Liver (tissue), 9 donors: ENCODE data around the gene AMOTL1. TPM values are rescaled to one million over a fixed set of nuclear protein-coding genes. Genes with fewer than 3 reads are reported as not detected.
A peak's percentile ranks its signal among the peaks of the same experiment; 100 is the strongest.

Experiments used
- DNase-seq: peaks from one replicate; pipeline ENCODE4 v3.0.0-alpha.2; 2017; ENCODE audit warnings: low spot score
- H3K27ac ChIP-seq, 2 donors: one replicate each; pipeline ENCODE4 v1.7.0; 2013; ENCODE audit warnings: inconsistent platforms in 2 of 2, low read length in 2 of 2, control low read depth in 1 of 2, low read depth in 1 of 2, mild to moderate bottlenecking in 1 of 2
- H3K27me3 ChIP-seq, 4 donors: one replicate each; pipeline versions ENCODE4 v1.6.1 to v1.7.0; 2013; ENCODE audit warnings: low read length in 3 of 4, inconsistent platforms in 1 of 4, mild to moderate bottlenecking in 1 of 4, moderate library complexity in 1 of 4; ENCODE audit not compliant: control insufficient read depth in 4 of 4, insufficient read depth in 4 of 4
- H3K36me3 ChIP-seq, 4 donors: one replicate each; pipeline versions ENCODE4 v1.6.1 to v1.7.0; 2013; ENCODE audit warnings: low read length in 3 of 4, mild to moderate bottlenecking in 3 of 4, low read depth in 1 of 4, moderate library complexity in 1 of 4; ENCODE audit not compliant: control insufficient read depth in 4 of 4, insufficient read depth in 3 of 4
- H3K4me1 ChIP-seq, 4 donors: one replicate each; pipeline versions ENCODE4 v1.6.1 to v1.7.0; 2013; ENCODE audit warnings: low read length in 3 of 4, mild to moderate bottlenecking in 3 of 4, moderate library complexity in 1 of 4; ENCODE audit not compliant: control insufficient read depth in 4 of 4, insufficient read depth in 4 of 4
- H3K4me3 ChIP-seq, 3 donors: one replicate each; pipeline versions ENCODE4 v1.6.1 to v1.7.0; 2013; ENCODE audit warnings: low read length in 3 of 3, control low read depth in 1 of 3, low read depth in 1 of 3, mild to moderate bottlenecking in 1 of 3
- H3K9ac ChIP-seq, 2 donors: one replicate each; pipeline ENCODE4 v1.7.0; 2013; ENCODE audit warnings: low read length in 2 of 2, mild to moderate bottlenecking in 2 of 2, moderate library complexity in 2 of 2, control low read depth in 1 of 2, low read depth in 1 of 2
- H3K9me3 ChIP-seq, 4 donors: one replicate each; pipeline versions ENCODE4 v1.6.1 to v1.7.0; 2013; ENCODE audit warnings: low read length in 3 of 4; ENCODE audit not compliant: control insufficient read depth in 4 of 4
- EGR1 ChIP-seq, 2 donors: IDR thresholded peaks; 2 replicates each; pipeline ENCODE4 v1.6.1; 2016 to 2018; ENCODE audit warnings: antibody characterized with exemption in 2 of 2, low read depth in 2 of 2
- FOXA1 ChIP-seq: IDR thresholded peaks from 2 replicates; pipeline ENCODE4 v1.6.1; 2016; ENCODE audit warnings: antibody characterized with exemption
- FOXA2 ChIP-seq: IDR thresholded peaks from 2 replicates; pipeline ENCODE4 v1.6.1; 2016; ENCODE audit warnings: antibody characterized with exemption
- GABPA ChIP-seq, 2 donors: IDR thresholded peaks in 1 of 2; conservative IDR thresholded peaks in 1 of 2; 2 replicates each; pipeline ENCODE4 v1.6.1; 2016; ENCODE audit warnings: antibody characterized with exemption in 2 of 2, mild to moderate bottlenecking in 1 of 2, moderate library complexity in 1 of 2
- HNF4A ChIP-seq, 2 donors: conservative IDR thresholded peaks; 2 replicates each; pipeline ENCODE4 v1.6.1; 2016; ENCODE audit warnings: antibody characterized with exemption in 2 of 2, mild to moderate bottlenecking in 2 of 2
- JUND ChIP-seq, 2 donors: IDR thresholded peaks; 2 replicates each; pipeline ENCODE4 v1.6.1; 2016; ENCODE audit warnings: antibody characterized with exemption in 2 of 2
- NR2F2 ChIP-seq: IDR thresholded peaks from 2 replicates; pipeline ENCODE4 v1.6.1; 2016; ENCODE audit warnings: antibody characterized with exemption
- RAD21 ChIP-seq, 2 donors: IDR thresholded peaks; 2 replicates each; pipeline ENCODE4 v1.6.1; 2016; ENCODE audit warnings: antibody characterized with exemption in 2 of 2, mild to moderate bottlenecking in 2 of 2
- RXRA ChIP-seq, 2 donors: IDR thresholded peaks; 2 replicates each; pipeline ENCODE4 v1.6.1; 2017 to 2018; ENCODE audit warnings: antibody characterized with exemption in 2 of 2, mild to moderate bottlenecking in 1 of 2
- SP1 ChIP-seq: IDR thresholded peaks from 2 replicates; pipeline ENCODE4 v1.6.1; 2018; ENCODE audit warnings: antibody characterized with exemption, mild to moderate bottlenecking
- TAF1 ChIP-seq: conservative IDR thresholded peaks from 2 replicates; pipeline ENCODE4 v1.6.1; 2016; ENCODE audit warnings: antibody characterized with exemption, mild to moderate bottlenecking
- YY1 ChIP-seq: IDR thresholded peaks from 2 replicates; pipeline ENCODE4 v1.6.1; 2016; ENCODE audit warnings: antibody characterized with exemption, mild to moderate bottlenecking
- WGBS: extraction: QIAGEN DNeasy Blood & Tissue Kit; methylation state at CpG from one replicate; pipeline ENCODE4 v1.1.7; 2013; 5-methylcytosine and 5-hydroxymethylcytosine counted together
- polyA plus RNA-seq, 2 donors: library from polyadenylated mRNA; stranded (reverse) in 1 of 2; unstranded in 1 of 2; fragments of 200-250 nt in 1 of 2; fragments of >200 nt in 1 of 2; fragmentation: Nextera tagmentation in 1 of 2; extraction: Ambion mirVana in 1 of 2; gene quantifications; one replicate each; pipeline versions ENCODE4 v1.2.1 to v1.2.3, GENCODE V29; 2013 to 2015
- total RNA-seq, 2 donors: library from RNA; depleted of rRNA; stranded (reverse); fragments of >200 nt; gene quantifications; one replicate each; pipeline ENCODE4 v1.2.3, GENCODE V29; 2014
- TF ChIP-seq, protein P1 (sequence below): IDR thresholded peaks from 2 replicates; pipeline ENCODE4 v1.6.1; 2016; ENCODE audit warnings: antibody characterized with exemption, mild to moderate bottlenecking
- TF ChIP-seq, protein P2 (sequence below): IDR thresholded peaks from 2 replicates; pipeline ENCODE4 v1.6.1; 2016; ENCODE audit warnings: antibody characterized with exemption
- TF ChIP-seq, protein P3 (sequence below): IDR thresholded peaks from 2 replicates; pipeline ENCODE4 v1.6.1; 2016; ENCODE audit warnings: antibody characterized with exemption
- donor health status: healthy.
- donor health status: healthy.
- donor health status: healthy.
- donor health status: healthy.
- donor health status: healthy.

The AMOTL1 gene
- total and polyA plus RNA-seq, 4 donors, result 2.2 to 29.5 (median 7.2) TPM

DNA sequence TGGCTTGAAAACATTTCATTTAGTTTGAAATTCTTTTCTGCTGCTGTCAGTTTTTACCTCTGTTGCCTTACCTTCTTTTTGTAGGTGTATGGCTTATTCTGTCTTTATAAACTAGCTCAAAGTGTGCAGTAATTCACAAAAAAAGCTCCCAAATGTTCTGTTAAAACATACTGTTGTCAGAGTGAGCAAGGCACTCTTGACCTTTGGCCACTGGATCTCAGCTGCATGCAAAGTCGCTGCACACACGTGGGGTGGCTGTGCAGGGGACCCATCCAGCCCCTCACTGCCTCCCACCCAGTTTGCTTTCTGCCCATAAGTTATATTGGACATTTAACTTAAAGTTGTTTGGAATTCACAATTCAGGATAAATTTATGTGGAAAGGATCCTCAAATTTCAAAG is 92.2 kb downstream of the AMOTL1 start:
- Histone ChIP-seq H3K9me3 (no peaks in the 10 kb centered on the region), H3K27me3 (no peaks in the 10 kb centered on the region), H3K4me1 (peaks cover 0 to 9% (median 6%) of the 10 kb centered on the region in 4 donors), H3K4me3 (no peak overlapping the region), H3K9ac (no peak overlapping the region), H3K27ac (no peak overlapping the region), H3K36me3 (peaks cover 13 to 63% (median 41%) of the 10 kb centered on the region in 4 donors)
- TF ChIP-seq YY1, result no peak
- peak; percentile 23 to 36 for TF ChIP-seq HNF4A (conservative IDR thresholded peaks at IDR 0.05)
- no peak for DNase-seq
- WGBS, result 48% methylated on average over 2 of the region's 2 CpGs

DNA sequence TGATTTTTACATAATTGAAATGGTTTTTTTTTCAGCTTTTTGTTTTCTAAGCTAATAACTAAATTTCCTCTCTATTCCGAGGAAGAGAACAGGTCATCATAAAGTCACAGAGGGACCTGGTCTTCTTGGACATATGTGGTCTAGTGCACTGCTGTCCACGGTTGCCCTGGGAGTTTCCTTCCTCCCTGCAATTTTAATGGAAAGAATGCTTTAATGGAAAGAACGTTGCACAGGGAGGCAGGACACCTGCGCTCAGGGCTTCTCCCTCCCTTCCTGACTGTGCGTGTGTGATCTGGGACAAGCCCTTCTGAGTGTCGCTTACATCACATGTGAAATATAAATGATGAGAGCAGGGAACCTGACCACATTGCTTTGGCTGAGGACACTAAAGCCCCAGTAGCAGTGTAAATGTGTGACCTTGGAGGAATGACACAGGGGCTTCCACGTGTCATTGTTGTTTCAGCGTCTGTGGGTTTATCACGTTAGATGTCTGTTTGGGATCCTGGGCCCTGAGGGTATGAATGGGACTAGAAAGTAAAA is 93.2 kb downstream of the AMOTL1 start:
- TF ChIP-seq, protein P1, sequence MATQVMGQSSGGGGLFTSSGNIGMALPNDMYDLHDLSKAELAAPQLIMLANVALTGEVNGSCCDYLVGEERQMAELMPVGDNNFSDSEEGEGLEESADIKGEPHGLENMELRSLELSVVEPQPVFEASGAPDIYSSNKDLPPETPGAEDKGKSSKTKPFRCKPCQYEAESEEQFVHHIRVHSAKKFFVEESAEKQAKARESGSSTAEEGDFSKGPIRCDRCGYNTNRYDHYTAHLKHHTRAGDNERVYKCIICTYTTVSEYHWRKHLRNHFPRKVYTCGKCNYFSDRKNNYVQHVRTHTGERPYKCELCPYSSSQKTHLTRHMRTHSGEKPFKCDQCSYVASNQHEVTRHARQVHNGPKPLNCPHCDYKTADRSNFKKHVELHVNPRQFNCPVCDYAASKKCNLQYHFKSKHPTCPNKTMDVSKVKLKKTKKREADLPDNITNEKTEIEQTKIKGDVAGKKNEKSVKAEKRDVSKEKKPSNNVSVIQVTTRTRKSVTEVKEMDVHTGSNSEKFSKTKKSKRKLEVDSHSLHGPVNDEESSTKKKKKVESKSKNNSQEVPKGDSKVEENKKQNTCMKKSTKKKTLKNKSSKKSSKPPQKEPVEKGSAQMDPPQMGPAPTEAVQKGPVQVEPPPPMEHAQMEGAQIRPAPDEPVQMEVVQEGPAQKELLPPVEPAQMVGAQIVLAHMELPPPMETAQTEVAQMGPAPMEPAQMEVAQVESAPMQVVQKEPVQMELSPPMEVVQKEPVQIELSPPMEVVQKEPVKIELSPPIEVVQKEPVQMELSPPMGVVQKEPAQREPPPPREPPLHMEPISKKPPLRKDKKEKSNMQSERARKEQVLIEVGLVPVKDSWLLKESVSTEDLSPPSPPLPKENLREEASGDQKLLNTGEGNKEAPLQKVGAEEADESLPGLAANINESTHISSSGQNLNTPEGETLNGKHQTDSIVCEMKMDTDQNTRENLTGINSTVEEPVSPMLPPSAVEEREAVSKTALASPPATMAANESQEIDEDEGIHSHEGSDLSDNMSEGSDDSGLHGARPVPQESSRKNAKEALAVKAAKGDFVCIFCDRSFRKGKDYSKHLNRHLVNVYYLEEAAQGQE, result no peak
- TF ChIP-seq, protein P2, sequence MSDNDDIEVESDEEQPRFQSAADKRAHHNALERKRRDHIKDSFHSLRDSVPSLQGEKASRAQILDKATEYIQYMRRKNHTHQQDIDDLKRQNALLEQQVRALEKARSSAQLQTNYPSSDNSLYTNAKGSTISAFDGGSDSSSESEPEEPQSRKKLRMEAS, result no peak
- TF ChIP-seq FOXA2 (no peak), TAF1 (no peak), SP1 (no peak), GABPA (IDR thresholded peaks at IDR 0.05 in 1 of 2, conservative IDR thresholded peaks at IDR 0.05 in 1 of 2) (no peak), RAD21 (IDR thresholded peaks at IDR 0.05) (no peak), HNF4A (conservative IDR thresholded peaks at IDR 0.05) (no peak), RXRA (IDR thresholded peaks at IDR 0.05) (no peak), EGR1 (IDR thresholded peaks at IDR 0.05; ENCODE audit: low read depth in 2 of 2) (no peak), NR2F2 (no peak), FOXA1 (no peak), JUND (IDR thresholded peaks at IDR 0.05) (no peak)
- TF ChIP-seq, protein P3, sequence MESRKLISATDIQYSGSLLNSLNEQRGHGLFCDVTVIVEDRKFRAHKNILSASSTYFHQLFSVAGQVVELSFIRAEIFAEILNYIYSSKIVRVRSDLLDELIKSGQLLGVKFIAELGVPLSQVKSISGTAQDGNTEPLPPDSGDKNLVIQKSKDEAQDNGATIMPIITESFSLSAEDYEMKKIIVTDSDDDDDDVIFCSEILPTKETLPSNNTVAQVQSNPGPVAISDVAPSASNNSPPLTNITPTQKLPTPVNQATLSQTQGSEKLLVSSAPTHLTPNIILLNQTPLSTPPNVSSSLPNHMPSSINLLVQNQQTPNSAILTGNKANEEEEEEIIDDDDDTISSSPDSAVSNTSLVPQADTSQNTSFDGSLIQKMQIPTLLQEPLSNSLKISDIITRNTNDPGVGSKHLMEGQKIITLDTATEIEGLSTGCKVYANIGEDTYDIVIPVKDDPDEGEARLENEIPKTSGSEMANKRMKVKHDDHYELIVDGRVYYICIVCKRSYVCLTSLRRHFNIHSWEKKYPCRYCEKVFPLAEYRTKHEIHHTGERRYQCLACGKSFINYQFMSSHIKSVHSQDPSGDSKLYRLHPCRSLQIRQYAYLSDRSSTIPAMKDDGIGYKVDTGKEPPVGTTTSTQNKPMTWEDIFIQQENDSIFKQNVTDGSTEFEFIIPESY, result no peak
- no peak overlapping the region for H3K9ac ChIP-seq
- H3K4me1 ChIP-seq, result peaks cover 0 to 9% (median 6%) of the 10 kb centered on the region in 4 donors
- WGBS, result 90% methylated on average over 9 of the region's 9 CpGs
- no peaks in the 10 kb centered on the region for H3K9me3 ChIP-seq
- no peak overlapping the region for H3K27ac ChIP-seq
- H3K4me3 ChIP-seq, result no peak overlapping the region
- DNase-seq, result no peak
- H3K27me3 ChIP-seq, result no peaks in the 10 kb centered on the region
- H3K36me3 ChIP-seq, result peaks cover 18 to 66% (median 45%) of the 10 kb centered on the region in 4 donors
